HL-60 (cell line): ENCODE data around the gene RELT.

Experiments
- CTCF ChIP-seq: IDR thresholded peaks from one replicate; pipeline ENCODE4 v1.5.1; 2011; ENCODE audit warnings: low read length, control low read depth, inconsistent platforms; ENCODE audit not compliant: insufficient read depth
- GABPA ChIP-seq: IDR thresholded peaks from 2 replicates; pipeline ENCODE4 v1.6.1; 2012; ENCODE audit warnings: low read depth
- POLR2AphosphoS5 ChIP-seq: IDR thresholded peaks from 2 replicates; pipeline ENCODE4 v1.6.1; 2012; ENCODE audit warnings: low read depth
- REST ChIP-seq: IDR thresholded peaks from 2 replicates; pipeline ENCODE4 v1.6.1; 2012; ENCODE audit warnings: low read depth; ENCODE audit not compliant: insufficient replicate concordance

- no peak for TF ChIP-seq POLR2AphosphoS5
- no peak for TF ChIP-seq CTCF
- TF ChIP-seq REST: no peak
- no peak for TF ChIP-seq GABPA
These were observed 48.3 kb upstream of the RELT start for GRCh38 chr11:73327812-73328364.
